Measurements from ENCODE around the gene NELFB. TPM values are rescaled to one million over a fixed set of nuclear protein-coding genes. Genes with fewer than 3 reads are reported as not detected.
A peak's percentile ranks its signal among the peaks of the same experiment; 100 is the strongest.

NELFB gene
- total RNA-seq, 1 experiment from 2014 or later, result 17.8 TPM

GRCh38 chr9:137227054-137227852, 27.9 kb upstream of the NELFB start, which contains the start of gene RNF224:
Gene RNF224 (plus strand): TSS chr9:137227502. CDS start chr9:137228336, 834 bp downstream.
- peaks cover 22% of the 10 kb centered on the region for H3K4me1 ChIP-seq (ENCODE audit: low read length)
- no peaks in the 10 kb centered on the region for H3K9me2 ChIP-seq (replicated peaks; ENCODE audit: insufficient read depth, low read length)
- peak; percentile 95 for DNase-seq
- no peaks in the 10 kb centered on the region for H3K36me3 ChIP-seq (ENCODE audit: insufficient read depth, low read length)
- H3K4me3 ChIP-seq (ENCODE audit: low read length), result no peak within 1 kb of the TSS
- H3K9me3 ChIP-seq (ENCODE audit: low read length), result no peaks in the 10 kb centered on the region
- H3K27ac ChIP-seq (ENCODE audit: low read length), result no peak within 1 kb of the TSS
- no peaks in the 10 kb centered on the region for H4K20me1 ChIP-seq (ENCODE audit: insufficient read depth, low read depth, low read length)
- no peaks in the 10 kb centered on the region for H3K27me3 ChIP-seq (ENCODE audit: low read length)
- no peak within 1 kb of the TSS for H2AFZ ChIP-seq (ENCODE audit: low read length)
- no peaks in the 10 kb centered on the region for H3K79me2 ChIP-seq (ENCODE audit: low read length)
- no peak within 1 kb of the TSS for H3K9ac ChIP-seq (ENCODE audit: low read length)
- H3K4me2 ChIP-seq (ENCODE audit: low read depth, low read length, poor library complexity, severe bottlenecking), result no peak within 1 kb of the TSS

- Histone ChIP-seq H3K9me3 (ENCODE audit: low read length) (no peaks in the 10 kb centered on the region), H2AFZ (ENCODE audit: low read length) (no peak overlapping the region), H3K9ac (ENCODE audit: low read length) (no peak overlapping the region), H3K36me3 (ENCODE audit: insufficient read depth, low read length) (no peaks in the 10 kb centered on the region), H3K4me1 (ENCODE audit: low read length) (peaks cover 15% of the 10 kb centered on the region), H3K79me2 (ENCODE audit: low read length) (no peaks in the 10 kb centered on the region), H3K27me3 (ENCODE audit: low read length) (no peaks in the 10 kb centered on the region), H3K4me3 (ENCODE audit: low read length) (no peak overlapping the region), H3K27ac (ENCODE audit: low read length) (no peak overlapping the region), H4K20me1 (ENCODE audit: insufficient read depth, low read depth, low read length) (no peaks in the 10 kb centered on the region), H3K9me2 (replicated peaks; ENCODE audit: insufficient read depth, low read length) (no peaks in the 10 kb centered on the region), H3K4me2 (ENCODE audit: low read depth, low read length, poor library complexity, severe bottlenecking) (no peak overlapping the region)
- DNase-seq, result no peak
These were observed 27.1 kb upstream of the NELFB start for GRCh38 chr9:137227853-137228505.

GRCh38 chr9:137228506-137228967, 26.6 kb upstream of the NELFB start:
- no peak overlapping the region for H3K9ac ChIP-seq (ENCODE audit: low read length)

GRCh38 chr9:137228968-137229896, 25.9 kb upstream of the NELFB start:
- Histone ChIP-seq H3K4me3 (ENCODE audit: low read length) (no peak overlapping the region), H3K27me3 (ENCODE audit: low read length) (no peaks in the 10 kb centered on the region), H4K20me1 (ENCODE audit: insufficient read depth, low read depth, low read length) (peaks cover 2% of the 10 kb centered on the region; the same call in 1 of the 2 replicates), H3K9ac (ENCODE audit: low read length) (no peak overlapping the region), H3K4me2 (ENCODE audit: low read depth, low read length, poor library complexity, severe bottlenecking) (no peak overlapping the region), H3K9me3 (ENCODE audit: low read length) (no peaks in the 10 kb centered on the region), H3K9me2 (replicated peaks; ENCODE audit: insufficient read depth, low read length) (no peaks in the 10 kb centered on the region), H3K36me3 (ENCODE audit: insufficient read depth, low read length) (no peaks in the 10 kb centered on the region), H3K27ac (ENCODE audit: low read length) (no peak overlapping the region), H2AFZ (ENCODE audit: low read length) (no peak overlapping the region), H3K79me2 (ENCODE audit: low read length) (no peaks in the 10 kb centered on the region), H3K4me1 (ENCODE audit: low read length) (peaks cover 10% of the 10 kb centered on the region)
- no peak for DNase-seq

More at GRCh38 chr9:137228506-137228967, 26.6 kb upstream of the NELFB start:
- Histone ChIP-seq H3K36me3 (ENCODE audit: insufficient read depth, low read length) (no peaks in the 10 kb centered on the region), H2AFZ (ENCODE audit: low read length) (no peak overlapping the region), H3K4me1 (ENCODE audit: low read length) (peaks cover 13% of the 10 kb centered on the region), H4K20me1 (ENCODE audit: insufficient read depth, low read depth, low read length) (no peaks in the 10 kb centered on the region), H3K4me2 (ENCODE audit: low read depth, low read length, poor library complexity, severe bottlenecking) (no peak overlapping the region), H3K4me3 (ENCODE audit: low read length) (no peak overlapping the region), H3K27me3 (ENCODE audit: low read length) (no peaks in the 10 kb centered on the region), H3K9me2 (replicated peaks; ENCODE audit: insufficient read depth, low read length) (no peaks in the 10 kb centered on the region), H3K79me2 (ENCODE audit: low read length) (no peaks in the 10 kb centered on the region), H3K9me3 (ENCODE audit: low read length) (no peaks in the 10 kb centered on the region), H3K27ac (ENCODE audit: low read length) (no peak overlapping the region)
- no peak for DNase-seq

GRCh38 chr9:137229903-137230704, 25.0 kb upstream of the NELFB start:
- H3K36me3 ChIP-seq (ENCODE audit: insufficient read depth, low read length), result no peaks in the 10 kb centered on the region
- H3K27me3 ChIP-seq (ENCODE audit: low read length), result no peaks in the 10 kb centered on the region
- H3K4me1 ChIP-seq (ENCODE audit: low read length), result peaks cover 13% of the 10 kb centered on the region
- H3K9ac ChIP-seq (ENCODE audit: low read length), result no peak overlapping the region
- H3K4me3 ChIP-seq (ENCODE audit: low read length), result no peak overlapping the region
- H4K20me1 ChIP-seq (ENCODE audit: insufficient read depth, low read depth, low read length), result peaks cover 10% of the 10 kb centered on the region; the same call in 1 of the 2 replicates
- H3K79me2 ChIP-seq (ENCODE audit: low read length), result no peaks in the 10 kb centered on the region
- no peak overlapping the region for H3K4me2 ChIP-seq (ENCODE audit: low read depth, low read length, poor library complexity, severe bottlenecking)
- H3K27ac ChIP-seq (ENCODE audit: low read length), result no peak overlapping the region
- no peaks in the 10 kb centered on the region for H3K9me2 ChIP-seq (replicated peaks; ENCODE audit: insufficient read depth, low read length)
- no peak for DNase-seq
- no peaks in the 10 kb centered on the region for H3K9me3 ChIP-seq (ENCODE audit: low read length)
- H2AFZ ChIP-seq (ENCODE audit: low read length), result no peak overlapping the region

- no peak within 1 kb of the TSS for H3K9ac ChIP-seq (ENCODE audit: low read length)
- H3K36me3 ChIP-seq (ENCODE audit: insufficient read depth, low read length), result no peaks in the 10 kb centered on the region
- H3K4me1 ChIP-seq (ENCODE audit: low read length), result peaks cover 19% of the 10 kb centered on the region
- no peak within 1 kb of the TSS for H2AFZ ChIP-seq (ENCODE audit: low read length)
- H3K9me2 ChIP-seq (replicated peaks; ENCODE audit: insufficient read depth, low read length), result no peaks in the 10 kb centered on the region
- no peak within 1 kb of the TSS for H3K4me2 ChIP-seq (ENCODE audit: low read depth, low read length, poor library complexity, severe bottlenecking)
- no peaks in the 10 kb centered on the region for H3K9me3 ChIP-seq (ENCODE audit: low read length)
- no peak within 1 kb of the TSS for H3K4me3 ChIP-seq (ENCODE audit: low read length)
- H4K20me1 ChIP-seq (ENCODE audit: insufficient read depth, low read depth, low read length), result peaks cover 18% of the 10 kb centered on the region; the same call in 1 of the 2 replicates
- H3K79me2 ChIP-seq (ENCODE audit: low read length), result no peaks in the 10 kb centered on the region
- no peak for DNase-seq
- no peaks in the 10 kb centered on the region for H3K27me3 ChIP-seq (ENCODE audit: low read length)
- no peak within 1 kb of the TSS for H3K27ac ChIP-seq (ENCODE audit: low read length)
These were observed 24.3 kb upstream of the NELFB start, which contains the start of gene SLC34A3 for GRCh38 chr9:137230705-137231371. Gene SLC34A3 (plus strand): TSS chr9:137230901. CDS start chr9:137231703, 802 bp downstream.

Measured in Karpas-422 (cell line).